Measurements from ENCODE around the gene TMEM100.
A peak's percentile ranks its signal among the peaks of the same experiment; 100 is the strongest.

The TMEM100 gene

GRCh38 chr17:55722742-55723487 lies at the start of gene TMEM100:
Gene TMEM100 (minus strand): TSS chr17:55722864. CDS start chr17:55721070, 1,794 bp downstream.
- DNase-seq, result no peak

DNA sequence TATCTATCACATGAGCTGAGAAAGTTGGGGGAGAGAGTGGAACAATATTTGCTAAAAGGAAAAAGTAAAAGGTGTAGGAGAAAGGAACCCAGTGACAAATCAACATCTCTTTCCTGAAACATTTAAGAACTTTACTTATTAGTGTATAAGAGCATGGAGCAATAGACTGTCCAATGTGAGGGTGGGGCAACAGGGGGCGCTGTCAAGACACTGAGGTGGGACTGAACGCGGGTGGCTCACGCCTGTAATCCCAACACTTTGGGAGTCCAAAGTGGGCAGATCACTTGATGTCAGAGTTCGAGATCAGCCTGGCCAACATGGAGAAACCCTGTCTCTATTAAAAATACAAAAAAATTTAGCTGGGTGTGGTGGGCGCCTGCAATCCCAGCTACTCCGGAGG lies 49.4 kb upstream of the TMEM100 start:
- DNase-seq, result no peak

DNA sequence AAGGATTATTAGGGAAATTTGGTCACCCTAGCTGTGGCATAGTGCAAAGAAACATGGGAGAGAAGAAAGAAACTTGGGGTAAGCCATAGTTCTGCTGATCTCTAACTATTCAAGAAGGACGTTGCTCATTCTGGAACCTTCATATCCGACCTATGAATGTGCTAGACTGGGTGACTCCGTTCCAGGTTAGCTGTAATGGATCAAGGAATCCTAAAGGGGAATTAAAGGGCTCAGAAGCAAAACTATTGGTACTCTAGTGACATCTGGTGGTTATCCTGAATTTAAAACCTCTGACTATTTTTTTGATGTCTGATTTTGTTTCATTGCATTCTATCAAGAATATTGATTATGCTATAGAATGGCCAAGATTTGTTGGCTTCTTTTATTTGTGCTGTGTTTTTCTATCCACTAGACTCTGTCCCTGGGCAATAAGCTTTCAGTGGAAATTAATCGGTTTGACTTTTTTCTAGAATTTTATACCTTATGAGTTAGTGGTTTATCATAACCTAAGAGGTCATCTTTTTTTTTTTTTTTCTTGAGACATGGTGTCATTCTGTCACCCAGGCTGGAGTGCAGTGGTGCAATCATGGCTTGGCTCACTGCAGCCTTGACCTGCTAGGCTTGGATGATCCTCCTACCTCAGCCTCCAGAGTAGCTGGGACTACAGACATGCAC lies 47.7 kb upstream of the TMEM100 start:
- no peak for DNase-seq

DNA sequence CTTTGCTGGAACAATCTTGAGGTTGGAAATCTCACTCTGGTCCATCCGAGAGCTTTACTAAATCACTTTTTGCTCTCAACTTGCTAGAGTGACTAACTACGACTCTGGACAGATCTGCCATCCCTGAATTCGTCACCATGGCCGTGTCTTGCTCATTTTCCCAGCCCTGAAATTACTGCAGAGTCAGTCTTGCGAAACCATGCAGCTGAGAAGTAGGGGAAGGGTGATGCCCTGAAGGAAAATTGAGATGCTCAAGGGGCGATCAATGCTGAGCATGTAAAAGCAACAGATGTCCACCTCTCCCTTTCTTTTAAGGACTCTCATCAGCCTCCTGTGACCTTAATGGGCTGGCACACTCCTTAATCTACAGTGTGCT lies 46.9 kb upstream of the TMEM100 start:
- no peak for DNase-seq

DNA sequence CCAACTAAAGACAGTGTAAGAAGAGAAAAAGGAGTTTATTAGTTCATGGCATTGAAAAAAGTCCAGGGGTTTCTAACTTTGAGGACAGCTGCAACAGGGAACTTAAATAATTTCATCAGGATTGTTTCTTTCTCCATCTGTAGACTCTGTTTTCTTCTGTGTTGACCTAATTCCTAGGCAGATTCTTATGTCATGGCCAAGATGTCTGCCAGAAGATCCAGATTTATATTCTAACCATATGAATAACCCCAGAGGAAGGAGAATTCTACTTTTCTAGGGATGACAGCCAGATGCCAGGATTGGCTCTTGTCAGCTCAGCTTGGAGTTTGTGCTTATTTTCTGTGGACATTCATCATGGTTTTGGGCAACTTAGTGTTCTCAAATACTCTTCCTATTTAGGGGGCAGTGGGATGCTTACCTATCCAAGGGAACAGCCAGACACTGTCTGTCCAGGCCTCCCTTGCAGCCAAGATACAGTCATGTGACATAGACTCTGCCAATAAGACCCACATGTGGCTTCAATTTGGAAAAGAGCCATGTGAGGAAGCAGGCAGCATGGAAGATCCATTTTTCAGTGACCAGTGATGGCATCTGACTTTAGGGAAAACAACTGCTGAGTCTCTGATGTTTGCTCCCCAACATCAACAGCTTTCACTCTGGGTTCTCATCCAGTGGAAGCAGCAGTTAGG lies 46.4 kb upstream of the TMEM100 start:
- no peak for DNase-seq

DNA sequence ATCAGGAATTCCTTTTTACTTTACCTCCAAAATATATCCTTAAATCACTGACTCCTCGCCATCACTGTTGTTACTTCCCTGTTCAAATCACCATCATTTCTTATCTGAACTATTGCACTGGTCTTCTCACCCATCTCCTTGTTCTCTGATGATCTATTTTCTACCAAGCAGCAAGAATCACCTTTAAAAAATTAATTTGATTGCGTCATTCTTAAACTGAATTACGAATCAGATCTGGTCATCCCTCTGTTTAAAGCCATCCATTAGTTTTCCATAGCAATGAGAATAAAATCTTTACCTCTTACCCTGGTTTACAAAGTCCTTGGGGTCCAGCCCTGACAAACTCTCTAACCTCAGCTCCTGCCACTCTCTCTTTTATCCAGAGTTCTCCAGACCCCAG lies 42.8 kb upstream of the TMEM100 start:
- no peak for DNase-seq

GRCh38 chr17:55764610-55765009 lies 41.9 kb upstream of the TMEM100 start:
- DNase-seq, result no peak

- no peak for DNase-seq
Observed at GRCh38 chr17:55763856-55764255, 41.2 kb upstream of the TMEM100 start.

DNA sequence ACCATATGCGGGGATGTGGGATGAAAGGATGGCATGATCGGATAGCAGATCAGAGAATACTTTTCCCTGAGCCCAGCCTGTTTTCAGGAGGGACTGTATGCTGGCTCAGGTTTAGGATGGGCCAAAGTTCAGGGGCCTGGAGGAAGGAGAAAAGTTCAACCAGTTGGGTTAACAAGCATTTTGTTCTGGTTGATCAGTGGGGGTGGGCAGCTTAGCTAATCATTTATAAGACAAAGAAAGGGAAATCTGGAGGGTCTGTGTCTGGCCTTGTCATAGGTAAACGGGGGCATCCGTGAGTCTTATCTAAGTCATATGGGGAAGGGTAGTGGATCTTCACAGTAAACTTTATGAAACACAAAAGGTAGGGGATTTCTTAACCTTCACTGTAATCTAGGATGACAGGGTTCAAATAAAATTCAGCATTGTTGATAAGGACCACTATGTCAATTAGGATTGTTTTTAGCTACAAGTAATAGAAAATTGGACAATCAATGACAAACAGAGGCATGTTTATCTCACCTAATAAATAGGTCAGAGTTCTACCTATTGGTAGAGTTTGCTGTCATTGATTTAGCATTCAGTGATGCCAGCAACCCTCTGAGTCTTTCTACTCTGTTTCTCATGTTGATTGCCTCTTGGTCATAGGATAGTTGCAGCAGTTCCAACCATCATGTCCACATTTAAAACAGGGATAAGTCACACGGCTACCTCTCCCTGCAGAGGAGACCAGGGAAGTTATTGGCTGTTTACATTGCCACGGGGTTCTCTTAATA lies 39.6 kb upstream of the TMEM100 start:
- DNase-seq, result no peak

- DNase-seq, result no peak
Observed at GRCh38 chr17:55760643-55761355, 38.1 kb upstream of the TMEM100 start.

DNA sequence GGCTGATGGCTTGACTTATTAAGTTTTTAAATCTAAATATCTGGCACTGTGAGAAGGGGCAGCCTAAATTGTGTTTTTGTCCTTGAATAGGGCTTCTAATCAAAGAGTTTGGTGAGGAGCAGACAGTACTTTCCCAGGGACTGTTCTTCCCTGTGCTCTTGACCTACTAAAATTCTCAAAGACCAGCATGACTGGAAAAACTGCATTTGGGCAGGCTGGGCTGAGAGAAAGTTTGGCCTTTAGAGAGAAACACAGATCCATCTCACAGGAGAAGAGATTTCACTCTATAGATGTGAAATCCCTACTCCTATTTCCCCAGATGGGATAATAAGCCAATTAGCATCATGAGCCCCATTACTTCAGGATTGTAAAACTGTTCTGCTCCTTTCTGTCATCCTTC lies 35.5 kb upstream of the TMEM100 start:
- DNase-seq, result no peak

- DNase-seq, result no peak
Observed at GRCh38 chr17:55757659-55758058, 35.0 kb upstream of the TMEM100 start.

DNA sequence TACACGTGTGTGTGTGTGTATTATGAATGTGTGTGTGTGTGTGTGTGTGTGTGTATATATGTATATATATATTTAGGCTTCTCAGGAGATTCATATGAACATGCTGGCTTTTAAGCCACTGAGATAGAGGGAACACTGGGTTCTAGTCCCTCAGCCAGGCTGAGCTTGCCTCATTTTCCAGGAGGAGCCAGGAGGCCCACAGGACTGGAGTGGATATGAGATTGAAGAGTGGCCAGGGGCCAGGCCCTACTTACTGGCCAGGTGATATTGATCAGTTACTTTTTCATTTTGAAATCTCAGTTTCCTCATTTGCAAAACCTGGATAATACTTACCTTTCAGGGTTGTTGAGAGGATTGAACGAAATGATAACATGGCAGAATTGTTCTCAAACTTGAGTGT lies 34.0 kb upstream of the TMEM100 start:
- no peak for DNase-seq

DNA sequence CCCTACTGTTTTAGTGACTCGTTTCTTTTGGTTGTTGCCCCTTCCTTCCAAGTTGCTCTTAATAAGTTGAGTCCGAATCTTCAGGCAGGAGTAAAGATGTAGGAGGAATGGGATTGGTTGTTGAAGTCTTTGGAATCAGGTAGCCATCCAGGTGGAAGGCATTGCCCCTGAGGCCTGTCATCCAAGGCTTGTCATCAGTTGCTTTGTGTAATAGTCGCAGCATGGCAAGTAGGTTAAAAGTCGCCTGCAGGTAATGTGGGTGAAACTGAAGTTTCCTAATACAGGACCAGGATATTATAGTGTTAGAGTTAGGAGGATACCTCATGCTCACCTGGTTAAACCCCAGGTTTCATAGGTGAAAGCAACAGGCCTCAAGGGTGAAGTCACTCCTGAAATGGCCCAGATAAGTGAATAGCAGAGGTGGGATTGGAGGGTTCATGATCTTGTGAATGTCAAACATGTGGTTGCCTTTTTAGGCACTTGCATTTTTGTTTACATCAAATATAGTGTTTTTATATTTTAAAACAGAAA lies 29.1 kb upstream of the TMEM100 start:
- DNase-seq, result no peak

- peak; percentile 75 to 77 for DNase-seq
Observed at GRCh38 chr17:55750750-55751657, 28.3 kb upstream of the TMEM100 start, which contains the start of gene PCTP. Gene PCTP (plus strand): TSS chr17:55751051. CDS start chr17:55751104, 53 bp downstream.

DNA sequence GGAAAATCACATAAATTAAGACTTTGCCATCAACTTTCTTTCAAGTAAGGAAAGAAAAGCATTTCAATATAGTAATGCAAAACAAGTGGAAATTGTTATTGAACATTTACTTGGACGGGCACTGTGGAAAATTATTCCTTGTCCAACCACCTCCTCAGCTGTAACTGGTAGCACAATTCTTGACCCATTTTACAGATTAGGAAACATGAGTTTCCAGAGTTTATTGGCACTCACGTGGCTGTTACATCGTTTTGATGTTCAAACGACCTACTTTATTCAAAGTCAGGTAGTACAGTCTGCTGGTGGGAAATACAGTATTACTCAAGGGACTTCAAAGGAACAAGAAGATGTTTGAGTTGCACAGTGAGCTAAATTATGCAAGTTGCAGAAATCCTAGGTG lies 27.3 kb upstream of the TMEM100 start:
- DNase-seq, result no peak

GRCh38 chr17:55748841-55749240 lies 26.2 kb upstream of the TMEM100 start:
- DNase-seq, result no peak

DNA sequence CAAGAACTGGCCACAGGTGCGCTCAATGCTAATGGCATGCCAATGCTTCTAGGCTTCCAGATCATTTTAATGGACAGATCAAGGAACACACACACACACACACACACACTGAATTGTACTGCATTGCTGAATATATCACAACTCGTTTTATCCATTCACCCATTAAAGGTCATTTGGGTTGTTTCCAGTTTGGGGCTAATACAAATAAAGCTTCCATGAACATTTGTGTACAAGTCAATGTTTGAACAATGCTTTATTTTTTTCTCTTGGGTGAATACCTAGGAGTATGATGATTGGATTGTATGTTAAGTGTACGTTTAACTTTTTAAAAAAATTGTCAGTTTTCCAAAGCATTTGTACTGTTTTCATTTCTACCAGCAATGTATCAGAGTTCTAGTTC lies 24.5 kb upstream of the TMEM100 start:
- no peak for DNase-seq

DNA sequence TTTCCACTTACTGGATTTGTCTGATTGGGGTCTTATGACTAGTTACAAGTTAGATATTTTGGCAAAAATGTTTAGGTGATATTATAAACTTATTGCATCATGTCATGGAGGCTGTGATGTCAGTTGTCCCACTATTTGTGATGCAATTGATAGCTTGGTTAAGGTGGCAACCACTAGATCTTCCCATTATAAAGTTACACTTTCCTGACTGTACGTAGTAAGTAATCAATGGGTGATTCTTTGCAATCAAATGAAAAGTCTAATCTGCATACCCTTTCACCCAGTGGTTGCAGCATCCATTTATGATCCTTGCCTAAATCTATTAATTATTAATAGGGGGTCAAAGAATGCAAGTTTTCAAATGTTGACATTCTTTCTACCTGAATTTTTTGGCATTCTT lies 23.8 kb upstream of the TMEM100 start:
- DNase-seq, result no peak

- DNase-seq, result no peak
Observed at GRCh38 chr17:55745258-55745657, 22.6 kb upstream of the TMEM100 start.

- no peak for DNase-seq
Observed at GRCh38 chr17:55743103-55743679, 20.5 kb upstream of the TMEM100 start.

All from activated CD4-positive, alpha-beta T cell treated with anti-CD3 and anti-CD28 coated beads for 4 hours (primary cell).